ENCODE data around the gene RIC8A. TPM values are rescaled to one million over a fixed set of nuclear protein-coding genes. Genes with fewer than 3 reads are reported as not detected.
A peak's percentile ranks its signal among the peaks of the same experiment; 100 is the strongest.

RIC8A gene
- total and polyA plus RNA-seq, 2 of the 13 experiments (the other 11 are each of a cell fraction or from before 2014, with no cell fraction given) = 62.1 to 63.8 TPM

- TF ChIP-seq KDM2A (CRISPR knock-in tag; IDR thresholded peaks at IDR 0.05; ENCODE audit: borderline replicate concordance, low read depth) (peak; percentile 73), PLSCR1 (CRISPR knock-in tag; IDR thresholded peaks at IDR 0.05; ENCODE audit: borderline replicate concordance) (no peak), TARDBP (CRISPR knock-in tag; IDR thresholded peaks at IDR 0.05) (peak; percentile 54; the same call in 1 of the 2 replicates), ZNF746 (CRISPR knock-in tag; IDR thresholded peaks at IDR 0.05) (no peak), ZMYM3 (CRISPR knock-in tag; IDR thresholded peaks at IDR 0.05) (no peak), CCDC6 (CRISPR knock-in tag; IDR thresholded peaks at IDR 0.05) (no peak; the same call in 1 of the 2 replicates), TCF7L2 (IDR thresholded peaks at IDR 0.05; ENCODE audit: low read depth, low read length) (no peak), ZFP1 (CRISPR knock-in tag; IDR thresholded peaks at IDR 0.05) (no peak), DRAP1 (CRISPR knock-in tag; IDR thresholded peaks at IDR 0.05) (peak; percentile 93), ZSCAN30 (CRISPR knock-in tag; IDR thresholded peaks at IDR 0.05) (no peak), POLR2AphosphoS2 (IDR thresholded peaks at IDR 0.05; ENCODE audit: low read depth, low read length) (peak; percentile 76; the same call in 1 of the 2 replicates), HCFC1 (IDR thresholded peaks at IDR 0.05; ENCODE audit: low read depth, low read length) (peak; percentile 32; the same call in 1 of the 2 replicates), ZNF260 (CRISPR knock-in tag; IDR thresholded peaks at IDR 0.05; ENCODE audit: borderline replicate concordance, low read depth) (no peak), CSRNP2 (CRISPR knock-in tag; conservative IDR thresholded peaks at IDR 0.05; ENCODE audit: low read depth) (no peak), BRD4 (CRISPR knock-in tag; IDR thresholded peaks at IDR 0.05) (peak; percentile 98), SKIL (CRISPR knock-in tag; IDR thresholded peaks at IDR 0.05; ENCODE audit: borderline replicate concordance) (no peak), MZF1 (CRISPR knock-in tag; IDR thresholded peaks at IDR 0.05; ENCODE audit: borderline replicate concordance) (no peak), TOE1 (CRISPR knock-in tag; IDR thresholded peaks at IDR 0.05) (no peak), ARID2 (CRISPR knock-in tag; IDR thresholded peaks at IDR 0.05; ENCODE audit: borderline replicate concordance) (no peak), ZNF253 (CRISPR knock-in tag; IDR thresholded peaks at IDR 0.05; ENCODE audit: borderline replicate concordance) (peak; percentile 57; the same call in 1 of the 2 replicates), TEAD3 (CRISPR knock-in tag; optimal IDR thresholded peaks at IDR 0.05; ENCODE audit: borderline replicate concordance) (no peak), ZNF616 (CRISPR knock-in tag; IDR thresholded peaks at IDR 0.05; ENCODE audit: low read depth) (peak; percentile 70), SATB2 (CRISPR knock-in tag; IDR thresholded peaks at IDR 0.05) (no peak), POGZ (CRISPR knock-in tag; IDR thresholded peaks at IDR 0.05) (peak; percentile 59; the same call in 1 of the 2 replicates), JUND (CRISPR knock-in tag; IDR thresholded peaks at IDR 0.05) (no peak), POLR2A (IDR thresholded peaks at IDR 0.05; ENCODE audit: insufficient read depth in 1 of 2, low read depth in 2 of 2, low read length in 2 of 2) (peak in 1 of 2 experiments; percentile 79; a peak in 2 of 4 replicates), ZNF431 (CRISPR knock-in tag; IDR thresholded peaks at IDR 0.05; ENCODE audit: borderline replicate concordance, low read depth) (no peak), ZSCAN21 (CRISPR knock-in tag; IDR thresholded peaks at IDR 0.05; ENCODE audit: borderline replicate concordance) (peak; percentile 90)
These were observed at the start of gene RIC8A, which contains the start of gene BET1L (continued) for GRCh38 chr11:207208-207862.
